ENCODE measurements around the gene CGB8. TPM values are rescaled to one million over a fixed set of nuclear protein-coding genes. Genes with fewer than 3 reads are reported as not detected.
"Not testable (repeated sequence)": the region's sequence is repeated elsewhere in the genome, so short reads cannot be mapped to it uniquely, and the experiment has no call there.

CGB8 gene
- not detected for total RNA-seq
- polyA plus RNA-seq = not detected

DNA sequence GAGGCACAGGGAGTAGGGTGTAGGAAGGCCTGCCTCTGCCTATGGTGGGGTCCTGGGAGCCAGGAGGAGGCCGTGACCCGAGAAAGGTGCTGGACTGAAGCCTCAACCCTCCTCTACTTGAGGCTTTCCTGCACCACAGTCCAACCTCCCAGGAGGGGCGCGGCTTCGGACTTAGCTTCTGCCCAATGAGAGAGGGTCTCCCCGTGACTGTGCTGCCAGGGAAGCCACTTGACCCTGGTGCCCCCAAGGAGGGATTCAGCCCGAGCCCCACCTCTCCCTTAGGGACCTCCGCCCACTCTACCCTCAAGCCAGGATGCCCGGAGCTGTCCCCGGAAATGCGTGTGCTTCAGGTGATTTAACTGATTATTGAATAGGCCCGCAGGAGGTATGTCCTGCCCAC, at the start of gene CGB8:
Gene CGB8, minus strand, starts transcription at position 101 of the 400 bp plus-strand sequence. CDS start 372 bp downstream, outside the sequence.
- not testable (repeated sequence) for H3K36me3 ChIP-seq (ENCODE audit: control insufficient read depth in 4 of 4, insufficient read depth in 3 of 4, low read depth in 1 of 4, low read length in 3 of 4); H3K27ac ChIP-seq (ENCODE audit: low read depth in 1 of 2, low read length in 2 of 2); DNase-seq (ENCODE audit: low spot score); H3K4me3 ChIP-seq (ENCODE audit: low read depth in 1 of 3, low read length in 3 of 3); H3K9ac ChIP-seq (ENCODE audit: low read depth in 1 of 2, low read length in 2 of 2); H3K9me3 ChIP-seq (ENCODE audit: control insufficient read depth in 4 of 4, low read length in 3 of 4); H3K4me1 ChIP-seq (ENCODE audit: control insufficient read depth in 4 of 4, insufficient read depth in 4 of 4, low read length in 3 of 4); H3K27me3 ChIP-seq (ENCODE audit: control insufficient read depth in 4 of 4, insufficient read depth in 4 of 4, low read length in 3 of 4)
- 73% methylated on average over 12 of the region's 12 CpGs for WGBS

DNA sequence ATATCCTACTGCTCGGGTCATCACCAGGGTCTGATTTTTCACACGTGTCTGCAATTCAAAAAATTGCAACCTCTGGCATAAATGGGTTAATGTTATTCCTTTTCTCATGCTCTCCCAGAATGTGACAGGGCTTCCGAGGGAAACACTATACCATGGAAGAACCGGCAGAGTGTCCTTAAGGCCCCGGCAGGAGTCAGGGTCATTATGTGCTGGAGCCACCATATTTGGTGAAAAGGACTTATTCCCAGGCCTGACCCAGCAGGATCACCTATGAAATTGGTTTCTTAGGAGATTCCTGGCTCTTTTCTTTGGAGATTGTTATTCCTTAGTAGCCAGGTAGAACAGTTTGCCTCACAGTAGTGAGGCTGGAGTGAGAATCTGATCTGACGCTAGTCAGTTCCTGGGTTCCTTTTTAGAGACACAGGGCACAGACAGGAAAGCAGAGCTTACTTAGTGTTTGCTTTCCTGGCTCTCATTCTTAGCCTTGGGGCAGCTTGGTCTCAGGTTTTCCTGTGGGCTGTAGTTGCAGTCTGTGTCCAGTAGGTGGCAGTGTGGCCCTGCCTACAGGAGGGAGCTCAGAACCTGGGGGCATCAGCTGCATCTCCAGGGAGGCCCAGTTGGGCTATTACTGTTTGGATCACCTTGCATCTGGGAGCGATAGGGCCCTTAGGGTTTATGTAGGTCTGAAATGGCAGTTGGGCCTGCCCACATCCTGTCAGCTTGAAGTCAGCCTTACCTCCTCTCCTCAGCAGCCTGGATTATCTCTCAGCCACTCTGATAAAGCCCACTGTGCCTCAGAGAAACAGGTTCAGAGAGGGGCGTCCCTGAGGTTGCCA, 48.8 kb upstream of the CGB8 start:
- 46% methylated on average over 8 of the region's 8 CpGs for WGBS
- peak; percentile 79 for DNase-seq (ENCODE audit: low spot score)
- no peaks in the 10 kb centered on the region for H3K27me3 ChIP-seq (ENCODE audit: control insufficient read depth in 4 of 4, insufficient read depth in 4 of 4, low read length in 3 of 4)
- TF ChIP-seq HNF4A (conservative IDR thresholded peaks at IDR 0.05) = no peak
- peak in 1 of 2 donors; percentile 11 for TF ChIP-seq RXRA (IDR thresholded peaks at IDR 0.05)
- no peak for TF ChIP-seq MAX (IDR thresholded peaks at IDR 0.05)
- TF ChIP-seq, protein P1, sequence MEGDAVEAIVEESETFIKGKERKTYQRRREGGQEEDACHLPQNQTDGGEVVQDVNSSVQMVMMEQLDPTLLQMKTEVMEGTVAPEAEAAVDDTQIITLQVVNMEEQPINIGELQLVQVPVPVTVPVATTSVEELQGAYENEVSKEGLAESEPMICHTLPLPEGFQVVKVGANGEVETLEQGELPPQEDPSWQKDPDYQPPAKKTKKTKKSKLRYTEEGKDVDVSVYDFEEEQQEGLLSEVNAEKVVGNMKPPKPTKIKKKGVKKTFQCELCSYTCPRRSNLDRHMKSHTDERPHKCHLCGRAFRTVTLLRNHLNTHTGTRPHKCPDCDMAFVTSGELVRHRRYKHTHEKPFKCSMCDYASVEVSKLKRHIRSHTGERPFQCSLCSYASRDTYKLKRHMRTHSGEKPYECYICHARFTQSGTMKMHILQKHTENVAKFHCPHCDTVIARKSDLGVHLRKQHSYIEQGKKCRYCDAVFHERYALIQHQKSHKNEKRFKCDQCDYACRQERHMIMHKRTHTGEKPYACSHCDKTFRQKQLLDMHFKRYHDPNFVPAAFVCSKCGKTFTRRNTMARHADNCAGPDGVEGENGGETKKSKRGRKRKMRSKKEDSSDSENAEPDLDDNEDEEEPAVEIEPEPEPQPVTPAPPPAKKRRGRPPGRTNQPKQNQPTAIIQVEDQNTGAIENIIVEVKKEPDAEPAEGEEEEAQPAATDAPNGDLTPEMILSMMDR (IDR thresholded peaks at IDR 0.05; ENCODE audit: low read depth, low read length, missing input control) = peak; percentile 99
- TF ChIP-seq FOXA1 (IDR thresholded peaks at IDR 0.05) = no peak
- TF ChIP-seq RAD21 (IDR thresholded peaks at IDR 0.05) = peak; percentile 93 to 95
- H3K9ac ChIP-seq (ENCODE audit: low read depth in 1 of 2, low read length in 2 of 2) = no peak overlapping the region
- H3K36me3 ChIP-seq (ENCODE audit: control insufficient read depth in 4 of 4, insufficient read depth in 3 of 4, low read depth in 1 of 4, low read length in 3 of 4) = peaks cover 16 to 59% (median 35%) of the 10 kb centered on the region in 4 donors
- H3K9me3 ChIP-seq (ENCODE audit: control insufficient read depth in 4 of 4, low read length in 3 of 4) = no peaks in the 10 kb centered on the region
- no peak overlapping the region for H3K4me3 ChIP-seq (ENCODE audit: low read depth in 1 of 3, low read length in 3 of 3)
- no peak overlapping the region for H3K27ac ChIP-seq (ENCODE audit: low read depth in 1 of 2, low read length in 2 of 2)
- H3K4me1 ChIP-seq (ENCODE audit: control insufficient read depth in 4 of 4, insufficient read depth in 4 of 4, low read length in 3 of 4) = peaks cover 2 to 25% (median 19%) of the 10 kb centered on the region in 4 donors

GRCh38 chr19:49094505-49095482, 45.9 kb upstream of the CGB8 start:
- H3K36me3 ChIP-seq (ENCODE audit: control insufficient read depth in 4 of 4, insufficient read depth in 3 of 4, low read depth in 1 of 4, low read length in 3 of 4) = peaks cover 21 to 60% (median 44%) of the 10 kb centered on the region in 4 donors
- no peak overlapping the region for H3K4me3 ChIP-seq (ENCODE audit: low read depth in 1 of 3, low read length in 3 of 3)
- no peaks in the 10 kb centered on the region for H3K9me3 ChIP-seq (ENCODE audit: control insufficient read depth in 4 of 4, low read length in 3 of 4)
- H3K4me1 ChIP-seq (ENCODE audit: control insufficient read depth in 4 of 4, insufficient read depth in 4 of 4, low read length in 3 of 4) = peaks cover 2 to 24% (median 18%) of the 10 kb centered on the region in 4 donors
- DNase-seq (ENCODE audit: low spot score) = no peak
- no peak overlapping the region for H3K9ac ChIP-seq (ENCODE audit: low read depth in 1 of 2, low read length in 2 of 2)
- H3K27ac ChIP-seq (ENCODE audit: low read depth in 1 of 2, low read length in 2 of 2) = no peak overlapping the region
- WGBS = 86% methylated on average over 23 of the region's 23 CpGs
- H3K27me3 ChIP-seq (ENCODE audit: control insufficient read depth in 4 of 4, insufficient read depth in 4 of 4, low read length in 3 of 4) = no peaks in the 10 kb centered on the region
- TF ChIP-seq JUND (IDR thresholded peaks at IDR 0.05) (no peak), FOXA1 (IDR thresholded peaks at IDR 0.05) (no peak), TAF1 (conservative IDR thresholded peaks at IDR 0.05) (no peak), RAD21 (IDR thresholded peaks at IDR 0.05) (no peak), SP1 (IDR thresholded peaks at IDR 0.05) (no peak), GABPA (IDR thresholded peaks at IDR 0.05 in 1 of 2, conservative IDR thresholded peaks at IDR 0.05 in 1 of 2) (no peak), EGR1 (IDR thresholded peaks at IDR 0.05; ENCODE audit: low read depth in 2 of 2) (no peak), HNF4A (conservative IDR thresholded peaks at IDR 0.05) (no peak), HNF4G (IDR thresholded peaks at IDR 0.05) (no peak), NR2F2 (IDR thresholded peaks at IDR 0.05) (no peak), MAX (IDR thresholded peaks at IDR 0.05) (no peak), RXRA (IDR thresholded peaks at IDR 0.05) (no peak)
- TF ChIP-seq, protein P2, sequence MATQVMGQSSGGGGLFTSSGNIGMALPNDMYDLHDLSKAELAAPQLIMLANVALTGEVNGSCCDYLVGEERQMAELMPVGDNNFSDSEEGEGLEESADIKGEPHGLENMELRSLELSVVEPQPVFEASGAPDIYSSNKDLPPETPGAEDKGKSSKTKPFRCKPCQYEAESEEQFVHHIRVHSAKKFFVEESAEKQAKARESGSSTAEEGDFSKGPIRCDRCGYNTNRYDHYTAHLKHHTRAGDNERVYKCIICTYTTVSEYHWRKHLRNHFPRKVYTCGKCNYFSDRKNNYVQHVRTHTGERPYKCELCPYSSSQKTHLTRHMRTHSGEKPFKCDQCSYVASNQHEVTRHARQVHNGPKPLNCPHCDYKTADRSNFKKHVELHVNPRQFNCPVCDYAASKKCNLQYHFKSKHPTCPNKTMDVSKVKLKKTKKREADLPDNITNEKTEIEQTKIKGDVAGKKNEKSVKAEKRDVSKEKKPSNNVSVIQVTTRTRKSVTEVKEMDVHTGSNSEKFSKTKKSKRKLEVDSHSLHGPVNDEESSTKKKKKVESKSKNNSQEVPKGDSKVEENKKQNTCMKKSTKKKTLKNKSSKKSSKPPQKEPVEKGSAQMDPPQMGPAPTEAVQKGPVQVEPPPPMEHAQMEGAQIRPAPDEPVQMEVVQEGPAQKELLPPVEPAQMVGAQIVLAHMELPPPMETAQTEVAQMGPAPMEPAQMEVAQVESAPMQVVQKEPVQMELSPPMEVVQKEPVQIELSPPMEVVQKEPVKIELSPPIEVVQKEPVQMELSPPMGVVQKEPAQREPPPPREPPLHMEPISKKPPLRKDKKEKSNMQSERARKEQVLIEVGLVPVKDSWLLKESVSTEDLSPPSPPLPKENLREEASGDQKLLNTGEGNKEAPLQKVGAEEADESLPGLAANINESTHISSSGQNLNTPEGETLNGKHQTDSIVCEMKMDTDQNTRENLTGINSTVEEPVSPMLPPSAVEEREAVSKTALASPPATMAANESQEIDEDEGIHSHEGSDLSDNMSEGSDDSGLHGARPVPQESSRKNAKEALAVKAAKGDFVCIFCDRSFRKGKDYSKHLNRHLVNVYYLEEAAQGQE (IDR thresholded peaks at IDR 0.05) = no peak
- TF ChIP-seq, protein P3, sequence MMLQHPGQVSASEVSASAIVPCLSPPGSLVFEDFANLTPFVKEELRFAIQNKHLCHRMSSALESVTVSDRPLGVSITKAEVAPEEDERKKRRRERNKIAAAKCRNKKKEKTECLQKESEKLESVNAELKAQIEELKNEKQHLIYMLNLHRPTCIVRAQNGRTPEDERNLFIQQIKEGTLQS (IDR thresholded peaks at IDR 0.05) = no peak
- TF ChIP-seq, protein P1 (IDR thresholded peaks at IDR 0.05; ENCODE audit: low read depth, low read length, missing input control) = no peak

All from liver (tissue), 9 donors.